GM10266 (cell line): ENCODE results near the gene KLHDC2.
"Not testable (repeated sequence)": the region's sequence is repeated elsewhere in the genome, so short reads cannot be mapped to it uniquely, and the experiment has no call there.

Experiments used
- DNase-seq: peaks from one replicate; pipeline ENCODE4 v3.0.0; 2012; ENCODE audit errors: extremely low spot score
- CTCF ChIP-seq: IDR thresholded peaks from 2 replicates; pipeline ENCODE4 v1.5.1; 2012; ENCODE audit warnings: mild to moderate bottlenecking, low read depth; ENCODE audit not compliant: control insufficient read depth, insufficient read depth; ENCODE audit errors: missing control alignments

KLHDC2 gene

GRCh38 chr14:49769581-49770211 is 1.7 kb downstream of the KLHDC2 start:
- DNase-seq = no peak
- no peak for TF ChIP-seq CTCF

GRCh38 chr14:49770212-49770817 is 2.4 kb downstream of the KLHDC2 start:
- no peak for TF ChIP-seq CTCF
- no peak for DNase-seq

GRCh38 chr14:49771691-49772090 is 3.7 kb downstream of the KLHDC2 start:
- DNase-seq = not testable (repeated sequence)

- no peak for TF ChIP-seq CTCF
- DNase-seq = no peak
Observed at GRCh38 chr14:49774106-49774505, 6.2 kb downstream of the KLHDC2 start.

- no peak for TF ChIP-seq CTCF
- DNase-seq = no peak
Observed at GRCh38 chr14:49778421-49778820, 10.5 kb downstream of the KLHDC2 start.

GRCh38 chr14:49781040-49781439 is 13.1 kb downstream of the KLHDC2 start:
- DNase-seq = not testable (repeated sequence)

- DNase-seq = no peak
- TF ChIP-seq CTCF = no peak
Observed at GRCh38 chr14:49783394-49784014, 15.6 kb downstream of the KLHDC2 start.

GRCh38 chr14:49786315-49786714 is 18.4 kb downstream of the KLHDC2 start:
- no peak for TF ChIP-seq CTCF
- no peak for DNase-seq
